IPS-NIHi7 (cell line): ENCODE data around the gene CHKA.
A peak's percentile ranks its signal among the peaks of the same experiment; 100 is the strongest.
"Not testable (repeated sequence)": the region's sequence is repeated elsewhere in the genome, so short reads cannot be mapped to it uniquely, and the experiment has no call there.

ENCODE experiments used
- DNase-seq: peaks from one replicate; pipeline ENCODE4 v3.0.0; 2012; ENCODE audit warnings: mixed read lengths; ENCODE audit errors: extremely low spot score

Gene CHKA

GRCh38 chr11:68116126-68116525 is 5.1 kb downstream of the CHKA start:
- no peak for DNase-seq

GRCh38 chr11:68115285-68115684 is 5.9 kb downstream of the CHKA start:
- no peak for DNase-seq

- no peak for DNase-seq
Measured at GRCh38 chr11:68113986-68114385, 7.2 kb downstream of the CHKA start.

GRCh38 chr11:68107689-68108088 is 13.5 kb downstream of the CHKA start:
- no peak for DNase-seq

- DNase-seq, result no peak
Measured at GRCh38 chr11:68106165-68106940, 14.8 kb downstream of the CHKA start.

- DNase-seq, result no peak
Measured at GRCh38 chr11:68099474-68100405, 21.4 kb downstream of the CHKA start.

GRCh38 chr11:68099057-68099456 is 22.1 kb downstream of the CHKA start:
- DNase-seq, result no peak

GRCh38 chr11:68096962-68097361 is 24.2 kb downstream of the CHKA start:
- no peak for DNase-seq

- no peak for DNase-seq
Measured at GRCh38 chr11:68093565-68093964, 27.6 kb downstream of the CHKA start.

GRCh38 chr11:68092946-68093345 is 28.2 kb downstream of the CHKA start:
- not testable (repeated sequence) for DNase-seq

GRCh38 chr11:68092411-68092810 is 28.8 kb downstream of the CHKA start:
- no peak for DNase-seq

GRCh38 chr11:68090706-68091105 is 30.5 kb downstream of the CHKA start:
- no peak for DNase-seq

GRCh38 chr11:68090287-68090686 is 30.9 kb downstream of the CHKA start:
- DNase-seq, result no peak

- DNase-seq, result no peak
Measured at GRCh38 chr11:68089679-68090078, 31.5 kb downstream of the CHKA start.

GRCh38 chr11:68083517-68083916 is 37.7 kb downstream of the CHKA start:
- DNase-seq, result no peak

- DNase-seq, result no peak
Measured at GRCh38 chr11:68082481-68082880, 38.7 kb downstream of the CHKA start.

- DNase-seq, result no peak
Measured at GRCh38 chr11:68081691-68082090, 39.5 kb downstream of the CHKA start.

- DNase-seq, result no peak
Measured at GRCh38 chr11:68080860-68081259, 40.3 kb downstream of the CHKA start.

GRCh38 chr11:68077617-68078582 is 43.3 kb downstream of the CHKA start:
- no peak for DNase-seq

- peak; percentile 39 for DNase-seq
Measured at GRCh38 chr11:68076371-68077042, 44.7 kb downstream of the CHKA start.
